PC-9 (cell line): ENCODE results near the gene ACSS3. TPM values are rescaled to one million over a fixed set of nuclear protein-coding genes. Genes with fewer than 3 reads are reported as not detected.

ENCODE experiments used
- BruUV-seq: library from RNA; stranded (reverse); fragments of 400-500 nt; replicated peaks from 2 replicates; lab custom pipeline; 2021; lab: Mats Ljungman, UMichigan
- CTCF ChIA-PET: fragments of 300-600 bp; sonication (Branson Sonifier 250); formaldehyde crosslinking; loops from one replicate; lab custom pipeline; 2022; ENCODE audit warnings: antibody characterized with exemption; lab: Charles Lee
- POLR2A ChIA-PET: fragments of 300-600 bp; sonication (Branson Sonifier 250); formaldehyde crosslinking; loops from one replicate; lab custom pipeline; 2022; ENCODE audit warnings: antibody characterized with exemption; ENCODE audit not compliant: unreplicated experiment; lab: Charles Lee
- DNase-seq, 2 experiments: peaks; one replicate each; pipeline versions ENCODE4 v3.0.0 to v3.0.0-alpha.2; 2015 to 2022; ENCODE audit warnings: mixed read lengths in 1 of 2
- H2AFZ ChIP-seq: fragments of 200-600 bp; sonication (generic); 2 replicates; pipeline ENCODE4 v1.8.1; 2017; ENCODE audit warnings: antibody characterized with exemption
- H3F3A ChIP-seq: fragments of 200-600 bp; sonication (generic); 2 replicates; pipeline ENCODE4 v1.8.1; 2017; ENCODE audit warnings: antibody characterized with exemption, mild to moderate bottlenecking, low read depth; ENCODE audit not compliant: insufficient read depth
- H3K27ac ChIP-seq: fragments of 200-600 bp; sonication (generic); 2 replicates; pipeline ENCODE4 v1.6.1; 2016; ENCODE audit warnings: mixed run types
- H3K27me3 ChIP-seq: fragments of 200-600 bp; sonication (generic); 2 replicates; pipeline ENCODE4 v1.6.1; 2016; ENCODE audit warnings: low read depth, mixed run types; ENCODE audit not compliant: insufficient read depth
- H3K36me3 ChIP-seq: fragments of 200-600 bp; sonication (generic); 2 replicates; pipeline ENCODE4 v1.6.1; 2016; ENCODE audit warnings: low read depth, mixed run types
- H3K4me1 ChIP-seq: fragments of 200-600 bp; sonication (generic); replicated peaks from 2 replicates; pipeline ENCODE4 v1.6.1; 2016; ENCODE audit warnings: mixed run types; ENCODE audit not compliant: insufficient read depth
- H3K4me2 ChIP-seq: fragments of 200-600 bp; sonication (generic); 2 replicates; pipeline ENCODE4 v1.6.1; 2017; ENCODE audit warnings: mixed run types
- H3K4me3 ChIP-seq: fragments of 200-600 bp; sonication (generic); 2 replicates; pipeline ENCODE4 v1.6.1; 2016; ENCODE audit warnings: mixed run types
- H3K79me2 ChIP-seq: fragments of 200-600 bp; sonication (generic); 2 replicates; pipeline ENCODE4 v1.6.1; 2017; ENCODE audit warnings: low read depth, mixed run types
- H3K9me2 ChIP-seq: fragments of 200-600 bp; sonication (generic); 2 replicates; pipeline ENCODE4 v1.8.1; 2017; ENCODE audit warnings: mild to moderate bottlenecking; ENCODE audit not compliant: insufficient read depth
- H3K9me3 ChIP-seq: fragments of 200-600 bp; sonication (generic); 2 replicates; pipeline ENCODE4 v1.8.1; 2016; ENCODE audit warnings: low read depth; ENCODE audit not compliant: insufficient read depth
- H4K20me1 ChIP-seq: fragments of 200-600 bp; sonication (generic); 2 replicates; pipeline ENCODE4 v1.8.1; 2017; ENCODE audit not compliant: insufficient read depth
- EZH2 ChIP-seq: fragments of 200-600 bp; sonication (generic); IDR thresholded peaks from 2 replicates; pipeline ENCODE4 v1.8.0; 2017; ENCODE audit warnings: antibody characterized with exemption, low read depth
- intact Hi-C: fragments of 100-400 bp; cut with micrococcal nuclease; formaldehyde crosslinking; loops from one replicate; pipeline ENCODE4 v1.10.0; 2022; ENCODE audit not compliant: unreplicated experiment
- microRNA-seq: library from miRNA; unstranded; fragments of <30 nt; microRNA quantifications from one replicate; pipeline ENCODE4 v1.2.0, GENCODE V29; 2021; ENCODE audit warnings: borderline number of aligned reads, borderline replicate concordance
- total RNA-seq: library from RNA; stranded (reverse); gene quantifications from 2 replicates; pipeline ENCODE4 v1.2.3, GENCODE V29; 2021
- TF ChIP-seq, protein P1 (sequence below): fragments of 200-600 bp; sonication (generic); conservative IDR thresholded peaks from 2 replicates; pipeline ENCODE4 v1.6.1; 2017; ENCODE audit warnings: mixed run types, antibody characterized with exemption, mild to moderate bottlenecking, moderate library complexity

The ACSS3 gene
- total RNA-seq, 1 experiment from 2014 or later: 8.5 TPM

DNA sequence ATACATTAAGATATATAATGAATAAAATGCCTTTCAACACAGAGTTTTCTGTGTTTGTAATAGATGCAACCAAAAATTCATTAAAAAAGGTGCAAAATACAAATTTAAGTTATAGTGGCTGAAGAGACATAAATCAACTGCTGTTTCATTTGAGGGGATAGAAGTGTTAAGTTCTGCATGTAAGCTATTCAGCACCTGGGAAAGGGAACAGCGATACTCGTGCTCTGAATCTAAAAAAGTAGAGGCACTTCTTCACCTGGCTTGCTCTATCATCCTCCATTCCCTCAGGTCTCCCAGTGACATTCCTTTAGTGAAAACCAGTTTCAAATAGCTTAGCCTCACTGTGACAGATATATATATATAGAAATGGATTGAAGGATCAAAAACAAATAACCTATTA is 222.6 kb downstream of the ACSS3 start:
- Histone ChIP-seq H3K4me3 (no peak overlapping the region), H3K4me2 (no peak overlapping the region), H3K9me3 (no peaks in the 10 kb centered on the region), H2AFZ (no peak overlapping the region), H3K27ac (no peak overlapping the region), H3F3A (no peaks in the 10 kb centered on the region), H3K9me2 (no peaks in the 10 kb centered on the region), H3K79me2 (no peaks in the 10 kb centered on the region), H3K4me1 (no peaks in the 10 kb centered on the region), H3K36me3 (no peaks in the 10 kb centered on the region), H3K27me3 (no peaks in the 10 kb centered on the region), H4K20me1 (no peaks in the 10 kb centered on the region)
- TF ChIP-seq, protein P1, sequence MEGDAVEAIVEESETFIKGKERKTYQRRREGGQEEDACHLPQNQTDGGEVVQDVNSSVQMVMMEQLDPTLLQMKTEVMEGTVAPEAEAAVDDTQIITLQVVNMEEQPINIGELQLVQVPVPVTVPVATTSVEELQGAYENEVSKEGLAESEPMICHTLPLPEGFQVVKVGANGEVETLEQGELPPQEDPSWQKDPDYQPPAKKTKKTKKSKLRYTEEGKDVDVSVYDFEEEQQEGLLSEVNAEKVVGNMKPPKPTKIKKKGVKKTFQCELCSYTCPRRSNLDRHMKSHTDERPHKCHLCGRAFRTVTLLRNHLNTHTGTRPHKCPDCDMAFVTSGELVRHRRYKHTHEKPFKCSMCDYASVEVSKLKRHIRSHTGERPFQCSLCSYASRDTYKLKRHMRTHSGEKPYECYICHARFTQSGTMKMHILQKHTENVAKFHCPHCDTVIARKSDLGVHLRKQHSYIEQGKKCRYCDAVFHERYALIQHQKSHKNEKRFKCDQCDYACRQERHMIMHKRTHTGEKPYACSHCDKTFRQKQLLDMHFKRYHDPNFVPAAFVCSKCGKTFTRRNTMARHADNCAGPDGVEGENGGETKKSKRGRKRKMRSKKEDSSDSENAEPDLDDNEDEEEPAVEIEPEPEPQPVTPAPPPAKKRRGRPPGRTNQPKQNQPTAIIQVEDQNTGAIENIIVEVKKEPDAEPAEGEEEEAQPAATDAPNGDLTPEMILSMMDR: no peak
- no peak for TF ChIP-seq EZH2
- ChIA-PET POLR2A (no interaction called here), CTCF (no interaction called here)
- no TSS peak for BruUV-seq
- intact Hi-C loops: no loop called here
- no peak for DNase-seq

DNA sequence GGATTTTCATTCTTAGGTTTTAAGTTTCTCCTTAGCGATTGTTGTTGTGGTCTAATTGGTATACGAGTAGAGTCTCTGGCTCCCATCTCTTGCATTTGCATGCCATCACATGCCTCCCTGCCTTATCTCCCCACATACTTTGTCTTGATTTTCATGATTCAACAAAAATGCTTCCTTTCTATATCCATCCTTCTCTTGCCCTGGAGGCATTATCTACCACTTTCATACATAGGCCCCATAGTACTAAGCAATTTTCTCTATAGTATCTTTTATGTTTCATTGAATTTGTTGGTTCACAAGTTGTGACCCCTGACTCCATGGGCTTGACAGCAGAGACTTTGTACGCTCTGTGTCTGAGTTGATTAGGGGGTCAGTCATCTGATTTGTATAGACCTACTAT is 226.1 kb downstream of the ACSS3 start:
- H3K4me1 ChIP-seq: no peaks in the 10 kb centered on the region
- no peaks in the 10 kb centered on the region for H4K20me1 ChIP-seq
- DNase-seq: no peak
- no TSS peak for BruUV-seq
- no peaks in the 10 kb centered on the region for H3K9me2 ChIP-seq
- no peaks in the 10 kb centered on the region for H3K9me3 ChIP-seq
- no peak overlapping the region for H3K27ac ChIP-seq
- no peaks in the 10 kb centered on the region for H3K36me3 ChIP-seq
- no peak for TF ChIP-seq EZH2
- TF ChIP-seq, protein P1: no peak
- no peaks in the 10 kb centered on the region for H3F3A ChIP-seq
- CTCF ChIA-PET: no interaction called here
- no peaks in the 10 kb centered on the region for H3K79me2 ChIP-seq
- no peak overlapping the region for H3K4me2 ChIP-seq
- intact Hi-C loops: no loop called here
- H3K27me3 ChIP-seq: no peaks in the 10 kb centered on the region
- no peak overlapping the region for H3K4me3 ChIP-seq
- POLR2A ChIA-PET: no interaction called here
- no peak overlapping the region for H2AFZ ChIP-seq

Small RNAs within 50 kb of the gene (microRNA-seq; reads per million reads assigned to microRNA genes)
- gene MIR4699: not detected

Other genes starting within 250 kb of the ACSS3 start
- gene LIN7A, start 140.1 kb upstream of the ACSS3 start, total RNA-seq: not detected in 2 replicates